ENCODE results near the gene HEG1.

- TF ChIP-seq CTCF (IDR thresholded peaks at IDR 0.05), result no peak
- no peak for TF ChIP-seq ERG (CRISPR knock-in tag; IDR thresholded peaks at IDR 0.05)
Measured at GRCh38 chr3:124916837-124917409, 138.9 kb downstream of the HEG1 start.
